Parathyroid adenoma (tissue), 2 donors: Measurements from ENCODE around the gene MYO9B.

Source experiments
- H2AFZ ChIP-seq: fragments of 300-600 bp; sonication (generic); one replicate; pipeline ENCODE4 v1.7.0; 2017; ENCODE audit warnings: antibody characterized with exemption, mild to moderate bottlenecking
- H3K27ac ChIP-seq: fragments of 300-600 bp; sonication (generic); one replicate; pipeline ENCODE4 v1.7.0; 2017
- H3K27me3 ChIP-seq: fragments of 300-600 bp; sonication (generic); one replicate; pipeline ENCODE4 v1.7.0; 2017; ENCODE audit warnings: low read length; ENCODE audit not compliant: control insufficient read depth, insufficient read depth
- H3K36me3 ChIP-seq: fragments of 300-600 bp; sonication (generic); one replicate; pipeline ENCODE4 v1.7.0; 2017; ENCODE audit warnings: low read length; ENCODE audit not compliant: control insufficient read depth, insufficient read depth
- H3K4me1 ChIP-seq: fragments of 300-600 bp; sonication (generic); one replicate; pipeline ENCODE4 v1.7.0; 2017; ENCODE audit warnings: control low read depth
- H3K4me2 ChIP-seq: fragments of 300-600 bp; sonication (generic); one replicate; pipeline ENCODE4 v1.7.0; 2017; ENCODE audit warnings: low read length
- H3K4me3 ChIP-seq: fragments of 300-600 bp; sonication (generic); one replicate; pipeline ENCODE4 v1.7.0; 2017; ENCODE audit warnings: low read depth, low read length
- H3K79me2 ChIP-seq: fragments of 300-600 bp; sonication (generic); one replicate; pipeline ENCODE4 v1.7.0; 2017; ENCODE audit warnings: control low read depth
- H3K9ac ChIP-seq: fragments of 300-600 bp; sonication (generic); one replicate; pipeline ENCODE4 v1.7.0; 2017; ENCODE audit warnings: mild to moderate bottlenecking
- H3K9me3 ChIP-seq: fragments of 300-600 bp; sonication (generic); one replicate; pipeline ENCODE4 v1.7.0; 2017; ENCODE audit warnings: low read length; ENCODE audit not compliant: control insufficient read depth
- TF ChIP-seq, protein P1 (sequence below): fragments of 300-600 bp; sonication (generic); IDR thresholded peaks from one replicate; pipeline ENCODE4 v1.7.0; 2017; ENCODE audit warnings: antibody characterized with exemption, mild to moderate bottlenecking
- donor health status: primary hyperparathyroidism.

The MYO9B gene, protein sequence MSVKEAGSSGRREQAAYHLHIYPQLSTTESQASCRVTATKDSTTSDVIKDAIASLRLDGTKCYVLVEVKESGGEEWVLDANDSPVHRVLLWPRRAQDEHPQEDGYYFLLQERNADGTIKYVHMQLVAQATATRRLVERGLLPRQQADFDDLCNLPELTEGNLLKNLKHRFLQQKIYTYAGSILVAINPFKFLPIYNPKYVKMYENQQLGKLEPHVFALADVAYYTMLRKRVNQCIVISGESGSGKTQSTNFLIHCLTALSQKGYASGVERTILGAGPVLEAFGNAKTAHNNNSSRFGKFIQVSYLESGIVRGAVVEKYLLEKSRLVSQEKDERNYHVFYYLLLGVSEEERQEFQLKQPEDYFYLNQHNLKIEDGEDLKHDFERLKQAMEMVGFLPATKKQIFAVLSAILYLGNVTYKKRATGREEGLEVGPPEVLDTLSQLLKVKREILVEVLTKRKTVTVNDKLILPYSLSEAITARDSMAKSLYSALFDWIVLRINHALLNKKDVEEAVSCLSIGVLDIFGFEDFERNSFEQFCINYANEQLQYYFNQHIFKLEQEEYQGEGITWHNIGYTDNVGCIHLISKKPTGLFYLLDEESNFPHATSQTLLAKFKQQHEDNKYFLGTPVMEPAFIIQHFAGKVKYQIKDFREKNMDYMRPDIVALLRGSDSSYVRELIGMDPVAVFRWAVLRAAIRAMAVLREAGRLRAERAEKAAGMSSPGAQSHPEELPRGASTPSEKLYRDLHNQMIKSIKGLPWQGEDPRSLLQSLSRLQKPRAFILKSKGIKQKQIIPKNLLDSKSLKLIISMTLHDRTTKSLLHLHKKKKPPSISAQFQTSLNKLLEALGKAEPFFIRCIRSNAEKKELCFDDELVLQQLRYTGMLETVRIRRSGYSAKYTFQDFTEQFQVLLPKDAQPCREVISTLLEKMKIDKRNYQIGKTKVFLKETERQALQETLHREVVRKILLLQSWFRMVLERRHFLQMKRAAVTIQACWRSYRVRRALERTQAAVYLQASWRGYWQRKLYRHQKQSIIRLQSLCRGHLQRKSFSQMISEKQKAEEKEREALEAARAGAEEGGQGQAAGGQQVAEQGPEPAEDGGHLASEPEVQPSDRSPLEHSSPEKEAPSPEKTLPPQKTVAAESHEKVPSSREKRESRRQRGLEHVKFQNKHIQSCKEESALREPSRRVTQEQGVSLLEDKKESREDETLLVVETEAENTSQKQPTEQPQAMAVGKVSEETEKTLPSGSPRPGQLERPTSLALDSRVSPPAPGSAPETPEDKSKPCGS (N-terminal part only)

DNA sequence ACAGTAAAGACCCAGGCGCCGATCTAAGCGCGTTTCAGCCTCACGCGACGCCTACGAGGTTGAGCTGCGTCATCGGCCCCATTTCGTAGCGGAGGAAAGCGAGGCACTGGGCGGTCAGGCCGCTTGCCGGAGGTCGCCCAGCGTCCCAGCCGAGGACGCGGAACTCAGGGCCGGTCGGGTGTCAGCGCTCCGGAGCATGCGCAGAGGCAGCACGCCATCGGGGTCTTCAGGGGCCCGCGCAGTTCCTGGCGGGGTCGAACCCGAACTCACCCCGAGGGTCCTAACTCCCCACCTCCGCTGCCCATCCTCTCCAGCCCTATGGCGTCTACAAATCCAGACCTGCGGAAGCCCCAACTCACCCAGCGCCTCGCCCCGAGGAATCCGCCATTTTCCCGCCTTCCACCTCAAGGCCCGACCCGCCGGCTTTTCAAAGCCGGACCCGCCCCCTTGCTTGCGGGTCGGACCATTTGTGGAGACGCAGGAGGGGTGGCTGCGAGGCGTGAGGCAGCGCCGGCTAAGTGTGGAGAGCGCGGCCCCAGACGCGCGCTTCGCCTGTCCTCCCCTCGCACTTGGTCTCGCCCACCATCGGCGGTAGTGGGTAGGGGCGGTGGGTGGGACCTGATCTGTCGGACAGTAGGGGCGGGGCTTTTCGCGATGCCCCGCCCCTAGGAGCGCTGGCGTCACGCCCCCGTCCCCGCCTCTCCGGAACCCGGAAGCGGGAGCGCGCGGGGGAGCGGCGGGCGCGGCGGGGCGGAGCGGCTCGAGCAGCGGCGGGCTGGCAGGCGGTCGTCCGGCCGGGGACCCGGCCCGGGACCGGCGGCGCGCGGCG is at the start of gene MYO9B, which contains the start of gene HAUS8:
MYO9B (plus strand) TSS at position 743 of the 829 bp plus-strand sequence. CDS start 25,941 bp downstream, outside the sequence.
HAUS8 (minus strand) TSS at position 418 of the 829 bp plus-strand sequence; CDS start at position 388, 30 bp downstream.
- H3K27me3 ChIP-seq: no peaks in the 10 kb centered on the region
- peak within 1 kb of the TSS; percentile 97 for H2AFZ ChIP-seq
- peak within 1 kb of the TSS; percentile 82 for H3K4me2 ChIP-seq
- no peaks in the 10 kb centered on the region for H3K9me3 ChIP-seq
- TF ChIP-seq, protein P1, sequence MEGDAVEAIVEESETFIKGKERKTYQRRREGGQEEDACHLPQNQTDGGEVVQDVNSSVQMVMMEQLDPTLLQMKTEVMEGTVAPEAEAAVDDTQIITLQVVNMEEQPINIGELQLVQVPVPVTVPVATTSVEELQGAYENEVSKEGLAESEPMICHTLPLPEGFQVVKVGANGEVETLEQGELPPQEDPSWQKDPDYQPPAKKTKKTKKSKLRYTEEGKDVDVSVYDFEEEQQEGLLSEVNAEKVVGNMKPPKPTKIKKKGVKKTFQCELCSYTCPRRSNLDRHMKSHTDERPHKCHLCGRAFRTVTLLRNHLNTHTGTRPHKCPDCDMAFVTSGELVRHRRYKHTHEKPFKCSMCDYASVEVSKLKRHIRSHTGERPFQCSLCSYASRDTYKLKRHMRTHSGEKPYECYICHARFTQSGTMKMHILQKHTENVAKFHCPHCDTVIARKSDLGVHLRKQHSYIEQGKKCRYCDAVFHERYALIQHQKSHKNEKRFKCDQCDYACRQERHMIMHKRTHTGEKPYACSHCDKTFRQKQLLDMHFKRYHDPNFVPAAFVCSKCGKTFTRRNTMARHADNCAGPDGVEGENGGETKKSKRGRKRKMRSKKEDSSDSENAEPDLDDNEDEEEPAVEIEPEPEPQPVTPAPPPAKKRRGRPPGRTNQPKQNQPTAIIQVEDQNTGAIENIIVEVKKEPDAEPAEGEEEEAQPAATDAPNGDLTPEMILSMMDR: no peak
- H3K9ac ChIP-seq: peak within 1 kb of the TSS; percentile 63
- H3K4me1 ChIP-seq: peaks cover 3% of the 10 kb centered on the region
- peaks cover 16% of the 10 kb centered on the region for H3K79me2 ChIP-seq
- H3K4me3 ChIP-seq: peak within 1 kb of the TSS; percentile 96
- no peaks in the 10 kb centered on the region for H3K36me3 ChIP-seq
- H3K27ac ChIP-seq: peak within 1 kb of the TSS; percentile 48

DNA sequence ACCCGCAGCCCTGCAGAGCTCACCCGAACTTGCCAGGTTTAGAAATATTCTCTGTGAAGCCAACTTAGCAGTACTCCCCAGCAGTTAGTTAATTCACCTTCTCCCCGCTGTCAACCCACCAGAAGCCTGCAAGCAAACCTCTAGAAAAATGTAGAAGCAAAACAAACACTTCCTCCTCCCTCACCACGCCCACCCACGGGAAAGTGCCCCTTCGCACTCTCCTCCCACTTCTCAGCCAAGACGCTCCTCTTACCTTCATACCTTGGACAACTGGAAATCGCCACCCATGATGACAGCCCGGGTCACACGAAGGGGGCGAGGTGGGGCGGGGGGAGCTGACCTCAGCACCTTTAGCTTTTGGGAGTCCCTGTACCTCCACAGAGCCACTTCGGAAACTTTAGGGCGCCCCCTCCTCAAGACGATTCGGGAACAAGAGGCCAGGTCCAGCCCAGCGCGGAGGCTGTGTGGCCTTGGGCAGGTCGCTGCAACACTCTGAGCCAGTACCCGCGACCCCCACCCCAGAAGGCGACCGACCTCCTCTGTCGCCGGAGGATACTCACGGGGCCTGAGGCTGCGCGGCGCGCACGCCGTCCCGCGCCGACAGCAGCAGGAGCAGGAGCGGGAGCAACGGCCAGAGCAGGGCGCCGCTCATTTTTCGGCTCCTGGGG is 49.5 kb upstream of the MYO9B start:
- Histone ChIP-seq H3K4me2 (peak overlapping the region; percentile 76), H3K27me3 (no peaks in the 10 kb centered on the region), H3K79me2 (no peaks in the 10 kb centered on the region), H2AFZ (no peak overlapping the region), H3K9me3 (no peaks in the 10 kb centered on the region), H3K36me3 (no peaks in the 10 kb centered on the region), H3K9ac (no peak overlapping the region), H3K4me3 (peak overlapping the region; percentile 45), H3K27ac (no peak overlapping the region), H3K4me1 (no peaks in the 10 kb centered on the region)
- TF ChIP-seq, protein P1: no peak

DNA sequence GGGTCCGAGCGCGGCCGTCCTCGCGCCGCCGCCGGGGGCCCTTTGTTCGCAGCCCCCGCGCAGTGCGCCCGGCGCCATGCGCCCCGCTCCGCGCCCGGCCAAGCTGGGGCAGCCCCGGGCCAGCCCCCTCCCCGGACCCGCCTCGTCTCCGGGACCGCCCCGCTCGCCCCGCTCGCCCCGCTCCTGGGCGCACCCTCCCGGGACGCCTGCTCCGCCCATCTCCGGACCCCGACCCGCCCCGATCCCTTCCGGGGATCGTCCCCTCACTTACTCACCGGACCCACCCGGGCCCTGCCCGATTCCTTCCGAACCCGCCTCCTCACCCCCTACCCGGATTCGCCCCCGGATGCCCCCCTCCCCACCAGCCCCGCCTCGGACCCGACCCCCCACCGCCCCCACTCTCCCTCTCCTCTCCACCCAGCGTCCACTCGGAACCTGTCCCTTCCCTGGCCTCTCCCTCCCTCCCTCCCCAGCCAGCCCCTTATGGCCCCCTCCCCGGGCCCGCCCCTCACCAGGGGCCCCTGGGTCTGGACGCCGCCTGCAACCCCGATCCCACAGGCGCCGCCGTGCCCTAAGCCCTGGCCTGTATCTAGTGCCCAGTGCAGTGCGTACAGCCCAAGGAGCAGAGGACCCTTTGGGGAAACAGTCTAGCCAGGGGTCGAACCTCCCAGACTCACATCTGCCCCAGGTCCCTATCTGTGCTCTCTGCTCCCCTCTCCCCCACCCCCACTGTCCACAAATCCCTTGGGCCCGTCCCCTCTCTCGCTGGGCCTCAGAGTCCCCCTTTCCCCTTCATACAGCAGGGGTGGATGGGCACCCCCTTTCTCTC is 48.7 kb upstream of the MYO9B start, which contains the start of gene CPAMD8:
CPAMD8 (minus strand) TSS at position 105 of the 829 bp plus-strand sequence. CDS start 168 bp downstream, outside the sequence.
- TF ChIP-seq, protein P1: no peak
- H3K4me3 ChIP-seq: peak within 1 kb of the TSS; percentile 45
- no peaks in the 10 kb centered on the region for H3K4me1 ChIP-seq
- H2AFZ ChIP-seq: no peak within 1 kb of the TSS
- no peak within 1 kb of the TSS for H3K27ac ChIP-seq
- H3K9ac ChIP-seq: no peak within 1 kb of the TSS
- no peaks in the 10 kb centered on the region for H3K27me3 ChIP-seq
- H3K4me2 ChIP-seq: peak within 1 kb of the TSS; percentile 76
- no peaks in the 10 kb centered on the region for H3K9me3 ChIP-seq
- no peaks in the 10 kb centered on the region for H3K36me3 ChIP-seq
- H3K79me2 ChIP-seq: no peaks in the 10 kb centered on the region
